Astrocyte of the cerebellum (primary cell): ENCODE results near the gene CDH4.

ENCODE experiments used
- DNase-seq: peaks from one replicate; pipeline ENCODE4 v3.0.0-alpha.2; 2011; ENCODE audit warnings: low read depth
- H3K4me3 ChIP-seq: 2 replicates; pipeline ENCODE4 v1.5.1; 2011; ENCODE audit warnings: mild to moderate bottlenecking, low read depth, low read length, moderate library complexity
- in situ Hi-C: cut with HindIII; loops from 2 replicates; pipeline ENCODE4 v1.10.0; 2017; ENCODE audit warnings: low sequenced_read_pairs
- TF ChIP-seq, protein P1 (sequence below): IDR thresholded peaks from 2 replicates; pipeline ENCODE4 v1.5.1; 2012; ENCODE audit warnings: low read length, low read depth, moderate library complexity, mild to moderate bottlenecking; ENCODE audit errors: missing control alignments

CDH4 gene

DNA sequence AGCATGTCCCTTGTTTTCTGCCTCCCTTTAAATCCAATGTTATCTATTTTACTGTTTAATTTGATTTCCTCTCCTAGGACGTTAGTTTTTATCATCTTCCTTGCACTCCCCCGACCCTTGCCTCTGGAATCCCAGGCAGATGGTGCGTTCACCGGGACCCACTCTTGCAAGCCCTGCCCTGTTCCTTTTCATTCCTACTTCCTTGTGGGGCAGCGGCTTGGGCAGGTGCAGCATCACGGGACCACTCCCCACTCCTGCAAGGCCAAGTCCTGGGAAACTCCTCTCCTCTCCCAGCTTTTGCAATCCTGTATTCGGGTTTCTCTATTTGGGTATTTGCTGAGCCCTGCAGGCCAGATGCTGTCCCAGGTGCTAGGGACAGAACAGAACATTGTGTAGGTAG, 5.8 kb upstream of the CDH4 start:
- TF ChIP-seq, protein P1, sequence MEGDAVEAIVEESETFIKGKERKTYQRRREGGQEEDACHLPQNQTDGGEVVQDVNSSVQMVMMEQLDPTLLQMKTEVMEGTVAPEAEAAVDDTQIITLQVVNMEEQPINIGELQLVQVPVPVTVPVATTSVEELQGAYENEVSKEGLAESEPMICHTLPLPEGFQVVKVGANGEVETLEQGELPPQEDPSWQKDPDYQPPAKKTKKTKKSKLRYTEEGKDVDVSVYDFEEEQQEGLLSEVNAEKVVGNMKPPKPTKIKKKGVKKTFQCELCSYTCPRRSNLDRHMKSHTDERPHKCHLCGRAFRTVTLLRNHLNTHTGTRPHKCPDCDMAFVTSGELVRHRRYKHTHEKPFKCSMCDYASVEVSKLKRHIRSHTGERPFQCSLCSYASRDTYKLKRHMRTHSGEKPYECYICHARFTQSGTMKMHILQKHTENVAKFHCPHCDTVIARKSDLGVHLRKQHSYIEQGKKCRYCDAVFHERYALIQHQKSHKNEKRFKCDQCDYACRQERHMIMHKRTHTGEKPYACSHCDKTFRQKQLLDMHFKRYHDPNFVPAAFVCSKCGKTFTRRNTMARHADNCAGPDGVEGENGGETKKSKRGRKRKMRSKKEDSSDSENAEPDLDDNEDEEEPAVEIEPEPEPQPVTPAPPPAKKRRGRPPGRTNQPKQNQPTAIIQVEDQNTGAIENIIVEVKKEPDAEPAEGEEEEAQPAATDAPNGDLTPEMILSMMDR, result no peak
- DNase-seq, result no peak
- in situ Hi-C loops, result loop anchor here (25.0 kb wide), 1 partner anchor 1034 kb away; no protein-coding TSS in a partner anchor
- no peak overlapping the region for H3K4me3 ChIP-seq

DNA sequence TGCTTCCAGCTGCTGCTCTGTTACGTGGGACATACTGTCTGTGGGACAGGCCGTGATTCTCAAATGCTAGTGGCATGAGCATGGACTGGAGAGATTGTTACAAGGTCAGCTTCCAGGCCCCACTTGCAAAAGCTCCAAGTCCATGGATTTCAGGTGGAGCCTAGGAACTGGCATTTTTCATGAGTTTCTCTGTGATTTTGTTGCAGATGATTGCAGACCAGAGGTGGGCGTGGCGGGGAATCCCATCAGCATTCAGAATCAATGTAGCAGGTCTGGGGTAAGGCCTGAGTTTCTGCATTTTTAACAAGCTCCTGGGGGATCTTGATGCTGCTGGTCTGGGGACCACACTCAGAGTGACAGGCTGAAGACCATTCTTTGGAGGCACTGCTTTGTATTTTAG, 2.4 kb upstream of the CDH4 start:
- DNase-seq, result no peak
- in situ Hi-C loops, result loop anchor here (25.0 kb wide), 1 partner anchor 1037 kb away; no protein-coding TSS in a partner anchor
- TF ChIP-seq, protein P1, result no peak
- no peak overlapping the region for H3K4me3 ChIP-seq

DNA sequence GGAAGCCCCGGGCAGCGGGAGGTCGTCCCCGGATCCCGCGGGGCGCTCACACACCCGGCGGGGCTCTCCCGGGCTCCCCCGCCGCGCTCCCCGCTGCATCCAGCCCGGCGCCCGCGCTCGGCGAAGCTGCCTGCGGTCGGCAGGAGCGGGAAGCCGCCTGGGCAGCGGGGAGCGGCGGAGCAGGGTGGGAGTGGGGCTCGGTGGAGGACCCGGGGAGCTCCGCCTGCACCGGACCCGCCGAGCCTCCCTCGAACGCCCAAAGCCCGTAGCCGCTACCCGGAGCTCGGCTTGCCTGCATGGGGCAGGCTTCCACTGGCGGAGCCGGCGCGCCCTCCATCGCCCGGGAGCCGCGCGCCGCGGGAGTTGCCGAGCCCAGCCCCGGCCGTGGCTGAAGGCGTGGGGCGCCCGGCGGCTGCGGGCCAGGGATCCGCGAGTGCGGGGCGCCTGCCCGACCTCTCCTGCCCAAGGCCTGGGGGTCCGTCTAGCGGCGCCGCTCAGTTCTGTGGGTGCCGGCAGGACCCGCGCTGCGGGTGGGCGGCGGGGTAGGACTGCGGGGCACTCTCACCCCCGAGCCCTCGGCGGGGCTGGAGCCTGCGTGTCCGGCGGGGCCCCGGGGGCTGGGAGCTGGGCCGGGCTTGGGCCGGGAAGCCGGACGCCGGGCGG, 671 bp downstream of the CDH4 start:
- TF ChIP-seq, protein P1, result no peak
- no peak for DNase-seq
- peak overlapping the region; percentile 55 for H3K4me3 ChIP-seq
- in situ Hi-C loops, result no loop called here

DNA sequence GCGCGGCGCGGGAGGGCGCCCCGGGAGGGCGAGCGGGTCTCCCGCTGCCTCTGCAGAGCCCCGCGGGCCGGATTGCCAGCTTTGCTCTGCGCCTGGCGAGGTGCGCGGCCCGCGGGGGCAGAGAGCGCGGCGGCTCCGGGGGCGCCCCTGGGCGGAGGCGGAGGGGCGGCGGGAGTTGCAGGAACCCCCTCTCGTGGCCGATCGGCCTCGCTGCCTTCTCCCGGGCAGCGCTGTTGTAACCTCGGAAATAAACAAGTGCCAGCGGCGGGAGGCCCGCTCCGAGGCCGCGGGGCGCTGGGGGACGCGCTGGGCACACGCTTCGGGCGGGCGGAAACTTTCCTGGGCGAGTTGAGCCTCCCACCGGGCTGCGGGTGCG, 1.2 kb downstream of the CDH4 start:
- DNase-seq, result no peak
- H3K4me3 ChIP-seq, result peak overlapping the region; percentile 55
- TF ChIP-seq, protein P1, result peak; percentile 52
- in situ Hi-C loops, result no loop called here

DNA sequence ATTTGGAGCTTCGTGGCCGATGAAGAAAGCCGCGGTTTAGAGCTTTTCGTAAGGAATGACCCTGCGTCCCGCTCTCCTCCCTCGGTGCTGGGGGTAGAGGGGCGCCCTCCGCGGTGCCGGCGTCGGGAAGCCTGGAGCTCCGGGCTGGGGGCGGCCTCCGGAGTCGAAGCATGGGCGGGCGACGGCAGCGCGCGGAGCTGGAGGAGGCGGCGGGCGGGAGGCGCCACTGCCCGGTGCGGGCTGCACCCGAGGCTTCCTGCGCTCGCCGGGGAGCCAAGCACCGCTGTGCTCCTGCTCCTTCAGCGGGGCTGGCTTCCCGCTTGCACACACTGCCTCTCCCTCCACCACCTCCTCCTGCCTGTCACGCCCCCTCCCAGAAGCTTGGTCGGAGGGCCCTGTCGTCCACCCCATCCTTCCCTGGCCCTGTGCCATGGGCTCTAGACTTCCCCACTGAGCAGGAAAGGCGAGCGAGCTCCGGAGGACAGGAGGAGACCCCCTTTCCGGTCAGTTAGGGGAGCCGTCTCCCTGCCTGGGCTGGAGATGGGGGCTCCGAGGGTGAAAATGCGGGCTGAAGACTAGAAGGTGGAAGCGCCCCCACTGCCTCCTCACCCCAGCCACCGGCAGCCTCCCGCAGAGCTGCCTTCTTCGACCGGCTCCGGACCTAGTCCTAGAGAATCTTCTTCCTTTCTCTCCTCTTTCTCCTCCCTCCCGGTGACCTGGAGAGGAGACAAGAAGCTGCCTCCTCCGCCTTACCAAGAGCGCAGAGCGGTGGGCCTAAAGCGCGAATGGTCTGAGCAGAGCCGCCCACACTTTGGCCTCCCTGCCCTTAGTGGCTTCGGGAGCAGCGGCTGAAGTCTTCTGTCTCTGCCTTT, 1.8 kb downstream of the CDH4 start:
- no peak for DNase-seq
- H3K4me3 ChIP-seq, result peak overlapping the region; percentile 55
- in situ Hi-C loops, result no loop called here
- TF ChIP-seq, protein P1, result no peak

DNA sequence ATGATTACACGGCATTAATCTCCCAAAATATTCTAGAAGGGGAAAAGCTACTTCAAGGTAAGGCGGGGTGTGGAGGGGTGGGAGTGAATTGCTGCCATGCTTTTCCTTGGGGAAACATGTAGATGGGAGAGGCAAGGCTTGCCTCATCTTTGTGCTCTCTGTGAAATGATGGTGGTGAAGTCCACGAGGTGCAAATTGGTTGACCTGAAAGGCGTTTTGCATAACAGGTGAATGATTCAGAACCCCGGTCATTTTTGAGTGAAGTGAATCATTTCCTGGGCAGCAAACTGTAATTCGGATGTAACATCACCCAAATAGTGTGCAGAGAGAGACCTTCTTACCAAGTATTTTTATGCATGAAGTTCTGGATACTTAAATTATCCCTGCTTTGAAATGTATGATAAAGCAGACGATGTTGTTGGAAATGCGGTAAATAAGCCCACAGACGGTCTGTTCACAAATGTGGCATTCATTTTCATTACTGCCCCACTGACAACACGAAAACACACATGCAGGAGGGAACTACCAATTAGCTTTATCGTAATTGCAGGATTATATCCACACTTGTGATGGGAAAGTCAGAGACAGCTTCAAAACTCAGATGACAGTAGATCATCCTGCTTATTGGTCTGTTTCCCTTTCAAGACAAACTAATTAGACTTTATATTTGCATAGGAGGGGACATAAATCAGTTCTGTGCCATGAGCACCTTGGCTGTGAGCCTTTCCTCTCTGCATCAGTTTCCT, 3.0 kb downstream of the CDH4 start:
- DNase-seq, result no peak
- no peak overlapping the region for H3K4me3 ChIP-seq
- in situ Hi-C loops, result no loop called here
- TF ChIP-seq, protein P1, result no peak
